Measurements from ENCODE around the gene STK32C.

Gene STK32C

DNA sequence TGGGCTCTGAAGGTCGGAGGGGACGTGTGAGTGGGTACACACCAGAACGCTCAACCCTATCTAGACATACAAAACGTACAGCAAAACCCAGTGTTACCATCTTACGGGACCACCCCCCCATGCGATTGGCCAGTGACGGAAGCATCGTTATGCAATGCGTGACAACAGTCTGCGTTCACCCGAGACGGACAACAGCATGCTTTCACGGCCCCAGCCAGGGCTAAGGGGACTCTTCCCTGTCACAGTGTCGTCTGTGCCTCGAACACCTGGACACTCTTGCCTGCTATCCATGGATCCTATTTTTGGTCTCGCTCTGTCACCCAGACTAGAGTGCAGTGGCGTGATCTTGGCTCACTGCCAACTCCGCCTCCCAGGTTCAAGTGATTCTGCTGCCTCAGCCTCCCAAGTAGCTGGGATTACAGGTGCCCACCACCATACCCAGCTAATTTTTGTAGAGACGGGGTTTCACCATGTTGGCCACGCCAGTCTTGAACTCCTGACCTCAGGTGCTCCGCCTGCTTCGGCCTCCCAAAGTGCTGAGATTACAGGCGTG is 97.7 kb downstream of the STK32C start:
- no peak for DNase-seq (ENCODE audit: low spot score)

DNA sequence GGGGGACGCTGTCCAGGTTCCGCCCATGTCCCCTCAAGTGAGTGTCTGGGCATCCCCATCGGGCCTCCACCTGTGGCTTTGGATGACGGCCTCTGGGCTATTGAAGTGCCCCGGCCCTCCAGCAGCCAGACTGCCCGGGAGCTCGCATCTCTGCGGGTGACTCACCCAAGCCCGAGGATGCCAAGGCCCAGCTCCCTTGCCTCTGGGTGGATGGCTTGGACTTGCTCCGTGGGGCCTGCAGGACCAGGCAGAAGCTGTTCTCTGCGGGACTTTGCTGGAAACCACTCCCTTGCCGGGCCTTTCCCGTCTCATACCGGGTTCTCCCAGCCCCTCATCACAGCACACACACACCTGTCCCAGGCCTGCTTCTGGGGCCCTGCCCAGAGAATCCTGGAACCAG is 98.6 kb downstream of the STK32C start:
- DNase-seq (ENCODE audit: low spot score), result no peak

DNA sequence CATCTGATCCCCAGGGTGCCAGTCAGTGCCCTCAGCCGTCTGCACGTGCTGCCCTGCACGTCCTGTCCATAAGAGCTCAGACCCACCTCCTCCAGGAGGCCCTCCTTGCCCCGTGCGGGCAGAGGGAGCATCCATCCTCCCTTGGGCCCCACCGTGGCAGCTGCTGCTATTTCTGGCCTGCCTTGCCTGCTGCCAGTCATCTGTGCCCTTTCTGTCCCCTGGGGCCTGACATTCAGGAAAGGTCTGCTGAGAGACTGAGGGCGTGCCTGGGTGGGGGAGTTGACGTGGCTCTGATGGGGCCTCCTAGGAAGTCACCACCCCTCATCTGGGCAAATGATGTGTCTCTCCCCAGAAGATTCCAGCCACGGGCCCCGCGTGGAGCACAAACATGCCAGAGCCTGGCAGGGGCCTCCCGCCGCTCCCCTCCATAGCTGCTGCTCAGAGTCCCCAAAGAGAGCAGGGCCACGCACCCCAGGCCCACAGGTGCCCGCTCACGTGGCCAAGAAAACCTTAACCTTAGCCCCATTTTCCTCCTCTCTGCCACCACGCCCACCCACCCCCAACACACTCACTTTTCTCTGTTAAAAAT is 99.2 kb downstream of the STK32C start:
- no peak for DNase-seq (ENCODE audit: low spot score)

DNA sequence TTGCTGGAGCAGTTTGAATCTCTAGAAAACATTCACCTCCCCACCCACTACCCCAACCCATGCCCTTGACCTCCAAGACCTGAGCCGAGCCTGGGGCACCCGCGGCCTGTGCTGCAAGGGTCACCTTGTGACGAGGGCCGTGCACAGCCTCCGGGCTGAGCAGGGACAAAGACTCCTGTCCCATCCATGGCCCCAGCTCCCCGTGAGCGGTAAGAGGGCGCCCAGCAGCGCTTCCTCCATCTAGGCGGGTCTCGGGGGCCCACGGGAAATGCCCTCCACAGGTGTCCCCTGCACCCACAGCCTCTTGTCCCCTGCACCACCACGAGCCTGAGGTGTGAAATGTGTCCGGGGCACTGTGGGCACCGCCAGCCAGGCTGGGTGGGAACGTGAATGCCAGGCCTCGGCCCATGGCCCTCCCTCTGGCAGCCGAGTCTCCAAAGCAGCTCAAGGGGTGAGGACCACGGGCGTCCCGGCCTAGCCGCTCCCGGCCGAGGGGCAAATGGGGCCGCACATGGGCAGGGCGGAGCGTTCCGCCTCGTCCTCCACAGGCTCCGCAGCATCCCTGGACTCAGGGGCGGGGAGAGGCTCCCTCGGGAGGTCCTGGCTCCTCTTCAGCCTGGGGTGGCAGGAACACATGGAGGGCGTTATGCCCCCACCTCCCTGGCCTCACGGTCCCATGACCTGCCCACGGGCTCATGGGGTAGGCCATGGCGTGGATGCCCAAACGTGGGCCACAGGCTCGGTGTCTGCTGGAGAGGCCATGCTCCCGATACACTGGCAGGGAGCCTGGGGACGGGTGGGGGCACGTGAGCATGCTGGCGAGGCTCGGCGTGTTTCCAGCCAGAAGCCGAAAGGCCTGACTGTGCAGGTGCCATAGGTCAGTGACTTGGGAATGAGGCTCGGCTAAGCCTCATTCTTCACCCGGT is 100.0 kb downstream of the STK32C start:
- DNase-seq (ENCODE audit: low spot score), result no peak

DNA sequence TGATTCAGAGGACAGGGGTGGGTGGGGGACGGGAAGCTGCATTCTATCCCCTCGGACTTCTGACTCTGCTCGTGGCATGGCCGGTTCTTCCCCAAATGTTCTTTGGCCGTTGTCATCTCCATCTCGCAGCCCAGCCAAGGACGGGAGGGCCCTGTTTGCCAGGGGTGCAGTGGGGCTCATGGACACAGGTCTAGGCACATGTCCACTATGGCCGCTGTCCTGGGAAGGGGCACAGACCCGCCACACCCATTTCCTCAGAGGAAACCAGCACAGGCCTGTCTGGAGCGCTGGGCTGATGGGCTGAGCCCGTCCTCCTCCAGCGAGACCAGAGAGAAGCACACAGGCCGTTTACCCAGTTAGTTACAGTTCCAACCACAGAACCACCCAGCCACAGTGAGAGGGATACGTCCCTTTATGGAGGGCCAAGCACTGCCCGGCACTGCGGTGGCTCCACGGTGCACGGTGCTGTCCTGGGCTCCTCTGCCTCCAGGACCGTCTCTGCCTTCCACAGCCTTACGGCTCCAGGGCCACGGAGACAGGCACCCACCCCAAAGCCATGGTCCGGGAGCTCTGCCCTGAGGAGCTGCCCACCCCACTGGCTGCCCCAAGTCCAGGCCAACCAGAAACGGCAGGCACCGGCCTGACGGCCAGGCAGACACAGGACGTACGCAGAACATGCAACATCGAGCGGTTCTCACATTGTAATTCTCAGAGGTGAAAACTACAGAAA is 100.8 kb downstream of the STK32C start:
- no peak for DNase-seq (ENCODE audit: low spot score)

DNA sequence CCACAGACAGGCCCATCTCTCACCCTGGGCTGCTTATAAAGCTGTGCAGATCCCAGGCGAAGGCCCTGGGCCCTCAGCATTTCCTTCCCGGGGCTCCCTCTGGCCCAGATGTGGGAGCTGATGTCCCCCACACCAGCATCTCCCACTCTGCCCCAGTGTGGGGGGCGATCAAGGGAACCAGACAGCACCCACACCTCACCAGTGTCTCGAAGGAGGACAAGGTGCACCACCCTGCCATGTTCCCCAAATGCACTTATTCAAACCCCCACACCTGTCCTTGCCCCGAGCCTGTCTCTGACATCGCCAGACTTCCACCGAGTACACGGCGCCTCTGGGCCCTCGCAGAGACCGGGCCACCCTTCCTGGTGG is 101.4 kb downstream of the STK32C start:
- no peak for DNase-seq (ENCODE audit: low spot score)

DNA sequence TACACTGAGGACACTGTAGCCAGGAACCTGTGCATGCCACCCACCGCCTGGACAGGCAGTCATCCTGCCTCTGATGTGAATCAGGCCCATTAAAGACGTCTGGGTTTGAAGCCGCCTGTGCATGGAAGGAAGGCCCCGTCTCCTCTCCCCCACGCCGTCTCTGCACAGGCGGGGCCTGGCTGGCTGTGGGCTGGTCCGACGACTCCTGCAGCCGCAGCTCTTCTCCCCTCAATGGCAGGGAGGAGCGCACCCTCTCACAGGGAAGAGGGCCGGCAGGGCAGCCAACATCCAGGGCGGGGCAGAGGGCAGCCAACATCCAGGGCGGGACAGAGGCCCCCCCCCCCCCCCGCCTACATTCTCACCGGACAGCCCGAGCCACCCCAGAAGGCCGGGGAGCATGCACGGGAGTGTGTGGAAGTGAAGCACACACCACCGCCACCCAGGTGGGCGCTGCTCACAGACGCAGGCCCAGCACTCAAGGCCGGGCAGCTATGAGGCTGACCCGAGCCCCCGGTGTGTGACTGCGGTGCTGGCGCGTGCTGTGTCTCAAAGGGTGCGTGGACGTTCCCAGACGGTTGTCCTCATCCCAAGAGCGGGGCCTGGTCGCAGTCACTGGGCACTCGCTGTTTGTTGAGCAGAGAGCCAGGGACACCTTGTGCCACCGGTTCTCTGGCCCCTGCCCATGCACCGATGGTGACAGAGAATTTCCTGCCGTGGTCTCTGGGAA is 101.9 kb downstream of the STK32C start:
- DNase-seq (ENCODE audit: low spot score), result no peak

DNA sequence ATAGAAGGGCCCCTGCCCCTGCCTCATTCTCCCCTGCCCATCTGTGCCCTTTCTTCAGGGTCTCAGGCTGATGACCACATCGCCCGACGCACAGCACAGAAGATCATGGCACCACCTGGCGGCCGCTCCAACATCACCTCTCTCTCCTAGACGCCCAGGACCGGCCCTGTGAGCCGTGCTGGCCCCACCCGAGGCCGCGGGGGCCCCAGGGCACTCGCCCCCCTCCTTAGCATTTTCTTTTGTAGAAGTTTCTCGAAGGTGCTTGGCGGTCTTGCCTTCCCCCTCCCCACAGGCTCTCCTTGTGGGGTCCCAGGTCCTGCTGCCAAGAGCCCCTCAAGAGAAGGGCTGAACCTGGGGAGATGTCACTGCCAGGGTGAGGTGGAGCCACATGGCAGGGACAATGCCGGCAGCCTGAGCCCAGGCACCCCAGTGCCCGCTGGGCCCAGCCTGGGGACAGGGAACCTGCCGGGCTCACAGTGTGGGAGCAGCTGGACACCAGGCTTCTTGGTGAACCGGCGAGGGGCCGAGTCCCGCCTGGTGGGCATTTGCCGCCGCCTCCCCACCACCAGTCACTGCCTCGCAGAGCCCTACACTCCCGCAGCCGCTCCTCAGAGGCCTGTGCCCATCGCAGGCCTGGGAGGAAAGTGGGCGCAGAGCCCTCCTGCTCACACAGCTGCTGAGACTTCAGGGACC is 102.8 kb downstream of the STK32C start:
- DNase-seq (ENCODE audit: low spot score), result no peak

DNA sequence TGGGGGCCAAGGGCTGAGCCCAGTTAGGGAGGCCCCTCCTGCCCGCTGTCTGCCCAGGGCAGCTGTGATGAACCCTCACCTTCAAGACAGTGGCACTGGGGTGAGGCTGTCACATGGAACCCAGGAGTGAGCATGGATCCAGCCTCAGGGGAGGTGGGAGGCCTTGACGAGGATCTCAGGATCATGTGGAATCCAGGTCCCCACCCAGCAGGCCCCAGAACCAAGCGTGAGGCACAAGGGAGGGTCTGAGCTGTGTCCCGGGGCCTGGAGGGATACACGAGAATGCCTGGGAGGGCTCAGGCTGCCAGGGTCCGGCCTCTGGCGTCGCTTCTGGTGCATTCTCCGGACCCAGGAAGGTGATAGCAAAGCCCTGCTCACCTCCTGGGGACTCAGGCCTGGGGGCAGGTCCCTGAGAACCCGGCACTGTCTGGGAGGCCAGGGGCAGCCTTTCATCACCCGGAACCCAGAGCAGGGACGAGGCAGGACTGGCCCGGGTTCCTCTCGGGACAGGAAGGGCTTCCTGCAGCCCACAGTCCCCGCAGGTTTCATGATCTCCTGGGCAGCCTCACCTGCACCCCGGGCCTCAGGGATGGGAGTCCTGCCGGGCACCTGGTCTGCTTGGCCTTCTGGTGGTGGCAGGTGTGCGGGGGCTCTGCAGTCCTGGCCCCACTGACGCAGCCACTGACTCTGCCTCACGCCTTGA is 103.5 kb downstream of the STK32C start:
- DNase-seq (ENCODE audit: low spot score), result no peak

DNA sequence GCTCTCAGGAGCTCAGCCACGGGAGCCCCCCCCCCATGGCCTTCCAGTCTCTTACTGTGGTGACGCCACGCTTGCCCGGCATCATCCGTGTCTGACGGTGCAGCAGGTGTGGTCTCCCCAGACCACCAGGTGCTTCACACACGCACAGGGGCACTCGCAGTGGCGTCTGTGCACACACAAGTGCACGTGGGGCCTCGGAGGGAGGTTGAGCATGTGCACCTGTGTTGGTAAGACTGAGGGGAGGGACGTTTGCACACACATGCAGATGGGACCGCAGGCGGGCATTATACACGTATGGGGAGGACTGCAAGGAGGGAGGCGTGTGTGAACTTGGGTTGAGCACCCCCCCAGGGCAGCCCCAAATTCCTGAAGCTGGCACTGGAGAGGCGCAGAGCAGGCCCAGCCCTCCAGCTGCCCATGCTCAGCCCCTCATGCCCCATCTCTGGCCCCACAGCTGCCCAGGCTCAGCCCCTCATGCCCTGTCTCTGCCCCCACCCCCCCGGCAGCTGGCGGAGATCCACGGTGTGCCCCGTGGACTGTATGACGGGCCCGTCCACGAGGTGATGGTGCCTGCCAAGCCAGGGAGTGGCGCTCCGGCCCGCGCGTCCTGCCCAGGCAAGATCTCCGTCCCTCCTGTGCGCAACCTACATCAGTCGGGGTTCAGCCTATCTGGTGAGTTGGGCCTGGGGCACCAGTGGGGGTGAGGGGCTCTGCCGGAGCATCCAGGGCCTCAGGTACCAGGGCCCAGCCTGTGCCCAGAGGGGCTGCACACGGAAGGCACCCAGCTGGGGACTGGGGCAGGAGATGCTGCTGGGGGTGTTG is 104.3 kb downstream of the STK32C start:
- no peak for DNase-seq (ENCODE audit: low spot score)

DNA sequence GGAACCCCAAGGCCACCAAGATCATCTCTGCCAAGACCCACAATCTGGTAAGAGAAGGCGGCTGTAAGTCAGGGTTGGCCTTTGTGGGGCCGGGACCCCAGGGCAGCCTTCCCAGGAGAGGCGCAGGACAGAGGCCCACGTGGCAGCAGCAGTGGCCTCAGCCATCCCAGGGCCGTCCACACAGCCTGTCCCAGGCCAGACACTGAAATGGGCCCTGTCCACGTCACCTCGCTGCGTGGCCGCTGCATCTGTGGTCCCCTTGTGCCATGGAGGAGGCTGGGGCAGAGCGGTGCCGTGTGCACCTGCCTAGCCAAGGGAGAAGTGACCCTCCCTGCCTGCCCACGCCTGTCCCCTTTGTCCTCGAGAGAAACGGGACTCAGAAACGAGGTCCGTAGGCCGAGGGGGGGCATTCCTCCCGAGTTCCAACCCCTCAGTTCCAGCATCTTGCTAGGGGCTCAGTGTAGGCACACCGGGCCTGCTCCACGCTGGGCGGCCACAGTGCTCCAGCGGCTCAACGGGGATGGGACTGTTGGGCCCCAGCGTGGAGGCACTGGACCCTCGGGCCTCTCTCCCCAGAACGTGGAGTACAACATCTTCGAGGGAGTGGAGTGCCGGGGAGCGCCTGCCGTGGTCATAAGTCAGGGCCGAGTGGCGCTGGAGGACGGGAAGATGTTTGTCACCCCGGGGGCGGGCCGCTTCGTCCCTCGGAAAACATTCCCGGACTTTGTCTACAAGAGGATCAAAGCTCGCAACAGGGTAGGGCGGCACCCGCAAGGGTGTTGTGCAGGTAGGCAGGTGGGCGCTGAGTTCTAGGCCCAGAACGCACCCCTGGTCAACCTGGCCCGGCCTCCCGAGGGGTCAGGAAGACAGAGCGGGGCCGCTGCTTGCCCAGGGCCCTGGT is 105.4 kb downstream of the STK32C start:
- DNase-seq (ENCODE audit: low spot score), result no peak

DNA sequence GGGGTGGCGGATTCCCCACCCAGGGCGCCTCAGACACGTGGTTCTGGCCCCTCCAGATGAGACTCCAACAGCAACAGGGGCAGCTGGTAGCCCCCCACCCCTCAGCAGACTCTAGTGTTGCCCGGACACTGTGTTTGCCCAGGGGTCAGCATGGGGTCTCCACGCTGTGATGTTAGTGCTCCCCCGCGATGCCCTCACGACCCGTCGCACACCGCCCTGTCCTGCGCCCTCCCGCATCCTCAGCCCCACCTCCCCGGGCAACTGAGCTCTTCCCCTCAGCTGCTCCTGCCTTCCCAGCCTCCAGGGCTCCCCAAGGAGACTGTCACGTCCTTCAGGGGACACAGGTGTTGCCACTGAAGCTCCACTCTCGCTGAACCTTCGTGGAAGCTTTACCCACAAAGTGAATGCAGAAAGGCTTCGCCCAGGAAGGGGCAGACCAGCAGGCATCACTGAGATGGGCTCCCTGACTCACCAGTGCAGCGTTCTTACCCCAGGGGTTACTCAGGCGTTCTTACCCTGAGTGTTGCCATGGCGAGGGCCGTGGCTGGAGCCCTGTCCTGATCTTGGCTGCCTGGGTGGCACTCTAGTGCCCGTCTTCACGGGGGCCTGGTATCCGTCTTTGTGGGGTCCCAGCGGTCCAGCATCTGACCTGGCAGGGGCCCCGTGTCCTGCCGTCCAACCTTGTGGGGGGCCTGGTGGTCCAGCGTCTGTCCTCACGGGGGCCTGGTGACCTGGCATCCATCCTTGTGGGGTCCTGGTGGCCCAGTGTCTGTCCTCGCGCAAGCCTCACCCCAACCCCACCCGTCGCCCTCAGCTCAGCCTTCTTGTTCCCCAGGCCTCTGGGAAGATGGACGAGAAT is 106.4 kb downstream of the STK32C start:
- no peak for DNase-seq (ENCODE audit: low spot score)

DNA sequence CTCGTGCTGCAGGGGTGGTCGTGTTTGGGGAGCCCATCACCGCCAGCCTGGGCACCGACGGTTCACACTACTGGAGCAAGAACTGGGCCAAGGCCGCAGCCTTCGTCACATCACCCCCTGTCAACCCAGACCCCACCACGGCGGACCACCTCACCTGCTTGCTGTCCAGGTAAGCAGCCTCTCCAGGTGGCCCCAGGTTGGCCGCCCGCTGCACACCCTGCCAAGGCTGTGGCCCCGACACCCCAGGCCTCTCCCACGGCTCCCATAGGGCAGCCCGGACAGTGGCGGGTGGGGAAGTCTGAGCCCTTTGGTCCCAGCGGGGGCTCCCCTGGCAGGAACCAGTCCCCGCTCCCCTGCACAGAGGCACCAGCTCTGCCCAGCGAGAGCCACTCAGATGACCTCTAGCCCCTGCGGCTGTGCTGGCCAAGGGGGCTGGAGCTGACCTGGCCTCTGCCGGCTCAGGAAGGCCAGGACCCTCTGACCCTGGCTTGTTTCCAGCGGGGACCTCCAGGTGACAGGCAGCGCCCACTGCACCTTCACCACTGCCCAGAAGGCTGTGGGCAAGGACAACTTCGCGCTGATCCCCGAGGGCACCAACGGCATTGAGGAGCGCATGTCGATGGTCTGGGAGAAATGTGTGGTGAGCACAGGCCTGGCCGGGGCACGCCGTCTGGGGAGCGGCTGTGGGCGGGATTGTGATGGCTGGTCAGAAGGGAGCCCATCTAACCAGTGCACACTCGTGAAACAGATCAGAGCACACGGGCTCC is 107.2 kb downstream of the STK32C start:
- no peak for DNase-seq (ENCODE audit: low spot score)

DNA sequence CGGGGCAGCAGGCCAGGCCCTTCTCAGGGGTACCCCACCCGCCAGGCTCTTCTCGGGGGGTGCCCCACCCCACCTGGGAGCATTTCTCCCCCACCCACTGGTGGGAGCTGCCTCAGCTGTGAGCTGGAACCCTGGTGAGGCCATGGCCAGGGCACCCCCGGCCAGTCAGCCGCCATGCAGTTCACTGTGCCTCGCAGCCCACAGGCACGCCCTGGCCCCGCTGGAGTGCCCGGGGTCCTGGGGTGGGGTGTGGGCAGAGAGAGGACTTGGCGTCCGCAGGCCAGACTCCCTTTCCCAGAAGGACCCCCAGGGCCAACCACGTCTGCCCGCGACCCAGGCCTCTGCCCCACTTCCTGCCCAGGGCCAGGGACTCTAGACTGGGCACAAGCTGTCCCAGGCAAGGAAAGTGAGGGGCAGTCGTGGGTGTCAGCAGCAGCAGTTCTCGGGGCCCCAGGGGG is 107.9 kb downstream of the STK32C start:
- DNase-seq (ENCODE audit: low spot score), result no peak

DNA sequence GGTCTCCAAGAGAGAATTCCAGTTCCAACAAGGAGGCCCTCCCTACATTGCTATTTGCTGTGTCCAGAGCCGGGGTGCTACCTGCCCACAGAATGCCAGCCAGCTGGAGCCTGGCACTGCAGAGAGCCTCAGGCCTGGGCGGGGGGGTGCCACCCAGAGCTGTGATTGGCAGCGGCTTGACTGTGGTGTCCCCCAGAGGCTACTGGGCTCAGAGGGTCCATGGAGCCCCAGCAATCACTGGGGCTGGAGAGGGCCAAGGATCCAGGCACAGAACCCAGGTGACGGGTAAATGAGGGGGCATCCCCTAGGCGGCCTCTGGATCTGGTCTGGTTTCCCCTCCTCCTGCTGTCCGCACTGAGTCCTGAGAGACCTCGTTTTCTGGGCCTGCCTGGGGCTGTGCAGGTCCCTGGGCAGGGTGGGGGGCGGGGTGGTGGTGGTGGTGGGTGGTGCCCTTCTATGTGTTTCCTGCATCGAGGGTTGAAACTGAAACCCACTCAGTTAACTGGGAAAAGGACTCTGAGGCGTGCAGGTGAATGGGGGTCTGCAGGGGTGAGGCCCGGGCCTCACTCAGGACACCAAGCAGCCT is 108.4 kb downstream of the STK32C start:
- DNase-seq (ENCODE audit: low spot score), result no peak

DNA sequence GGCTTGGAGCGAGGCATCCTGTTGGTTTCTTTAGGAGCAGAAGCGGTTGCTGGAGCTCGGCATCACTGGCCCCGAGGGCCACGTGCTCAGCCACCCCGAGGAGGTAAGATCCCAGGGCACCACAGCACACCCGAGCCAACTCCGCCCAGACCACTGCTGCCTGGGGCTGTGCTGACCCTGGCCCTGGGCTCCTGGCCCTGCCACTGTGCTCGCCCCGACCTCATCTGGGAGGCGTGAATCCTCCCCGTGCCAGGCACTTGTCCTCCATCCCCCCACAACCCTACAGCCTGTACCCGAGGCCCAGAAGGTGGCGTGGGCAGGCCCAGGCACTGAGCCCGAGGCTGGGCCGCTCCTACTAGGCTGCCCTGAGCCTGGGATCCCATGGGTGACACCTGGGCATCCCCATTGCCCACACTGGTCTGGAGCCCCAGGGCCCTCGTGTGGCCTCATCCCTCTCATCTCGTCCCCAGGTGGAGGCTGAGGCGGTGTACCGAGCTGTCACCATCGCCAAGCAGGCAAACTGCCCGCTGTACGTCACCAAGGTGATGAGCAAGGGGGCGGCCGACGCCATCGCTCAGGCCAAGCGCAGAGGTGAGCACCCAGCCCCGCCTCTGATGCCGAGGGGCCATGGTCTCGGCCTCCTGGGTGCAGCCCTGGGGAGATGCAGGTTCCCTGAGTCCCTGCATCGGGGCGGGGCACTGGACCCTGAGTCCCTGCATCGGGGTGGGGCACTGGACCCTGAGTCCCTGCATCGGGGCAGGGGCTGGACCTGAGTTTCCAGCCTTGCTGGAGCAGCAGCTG is 109.2 kb downstream of the STK32C start:
- DNase-seq (ENCODE audit: low spot score), result no peak
